ENCODE results near the gene SLC39A8. TPM values are rescaled to one million over a fixed set of nuclear protein-coding genes. Genes with fewer than 3 reads are reported as not detected.

SLC39A8 gene
- total RNA-seq, 2 donors from 2014 or later: 5.1 to 12.1 TPM

GRCh38 chr4:102227388-102227787, 117.9 kb downstream of the SLC39A8 start:
- DNase-seq (ENCODE audit: low spot score) (no peak), ATAC-seq (ENCODE audit: insufficient number of reproducible peaks, low FRiP score, low read depth) (no peak)
- no peak overlapping the region for H3K4me3 ChIP-seq
- H3K4me1 ChIP-seq (ENCODE audit: control insufficient read depth in 1 of 2, low read depth in 2 of 2): no peaks in the 10 kb centered on the region
- H3K36me3 ChIP-seq: no peaks in the 10 kb centered on the region
- no peaks in the 10 kb centered on the region for H3K27me3 ChIP-seq (replicated peaks; ENCODE audit: insufficient read depth)
- H3K9me3 ChIP-seq: no peaks in the 10 kb centered on the region
- no peak for TF ChIP-seq CTCF (IDR thresholded peaks at IDR 0.05)
- H3K27ac ChIP-seq: no peak overlapping the region

- Histone ChIP-seq H3K4me3 (no peak overlapping the region), H3K4me1 (ENCODE audit: control insufficient read depth in 1 of 2, low read depth in 2 of 2) (no peaks in the 10 kb centered on the region), H3K27ac (no peak overlapping the region), H3K36me3 (no peaks in the 10 kb centered on the region), H3K9me3 (no peaks in the 10 kb centered on the region), H3K27me3 (replicated peaks; ENCODE audit: insufficient read depth) (no peaks in the 10 kb centered on the region)
- ATAC-seq (ENCODE audit: insufficient number of reproducible peaks, low FRiP score, low read depth) (no peak), DNase-seq (ENCODE audit: low spot score) (no peak)
- TF ChIP-seq CTCF (IDR thresholded peaks at IDR 0.05): no peak
Observed at GRCh38 chr4:102223461-102223860, 121.8 kb downstream of the SLC39A8 start.

- Histone ChIP-seq H3K27ac (no peak overlapping the region), H3K36me3 (no peaks in the 10 kb centered on the region), H3K4me1 (ENCODE audit: control insufficient read depth in 1 of 2, low read depth in 2 of 2) (no peaks in the 10 kb centered on the region), H3K9me3 (no peaks in the 10 kb centered on the region), H3K4me3 (no peak overlapping the region), H3K27me3 (replicated peaks; ENCODE audit: insufficient read depth) (no peaks in the 10 kb centered on the region)
- ATAC-seq (ENCODE audit: insufficient number of reproducible peaks, low FRiP score, low read depth) (no peak), DNase-seq (ENCODE audit: low spot score) (no peak)
- no peak for TF ChIP-seq CTCF (IDR thresholded peaks at IDR 0.05)
Observed at GRCh38 chr4:102222838-102223409, 122.4 kb downstream of the SLC39A8 start.

GRCh38 chr4:102219129-102219528, 126.2 kb downstream of the SLC39A8 start:
- DNase-seq (ENCODE audit: low spot score) (no peak), ATAC-seq (ENCODE audit: insufficient number of reproducible peaks, low FRiP score, low read depth) (no peak)
- Histone ChIP-seq H3K36me3 (no peaks in the 10 kb centered on the region), H3K4me1 (ENCODE audit: control insufficient read depth in 1 of 2, low read depth in 2 of 2) (no peaks in the 10 kb centered on the region), H3K9me3 (no peaks in the 10 kb centered on the region), H3K27me3 (replicated peaks; ENCODE audit: insufficient read depth) (no peaks in the 10 kb centered on the region), H3K4me3 (no peak overlapping the region), H3K27ac (no peak overlapping the region)
- no peak for TF ChIP-seq CTCF (IDR thresholded peaks at IDR 0.05)

- H3K4me3 ChIP-seq: no peak overlapping the region
- H3K4me1 ChIP-seq (ENCODE audit: control insufficient read depth in 1 of 2, low read depth in 2 of 2): no peaks in the 10 kb centered on the region
- no peak for DNase-seq (ENCODE audit: low spot score)
- no peak for ATAC-seq (ENCODE audit: insufficient number of reproducible peaks, low FRiP score, low read depth)
- no peaks in the 10 kb centered on the region for H3K9me3 ChIP-seq
- TF ChIP-seq CTCF (IDR thresholded peaks at IDR 0.05): no peak
- no peak overlapping the region for H3K27ac ChIP-seq
- H3K36me3 ChIP-seq: no peaks in the 10 kb centered on the region
- no peaks in the 10 kb centered on the region for H3K27me3 ChIP-seq (replicated peaks; ENCODE audit: insufficient read depth)
Observed at GRCh38 chr4:102218656-102219055, 126.6 kb downstream of the SLC39A8 start.
